GM12873 (cell line): ENCODE results near the gene PRELP.

Source experiments
- TF ChIP-seq, protein P1 (sequence below): IDR thresholded peaks from 2 replicates; pipeline ENCODE4 v1.5.1; 2012; ENCODE audit warnings: low read depth, mild to moderate bottlenecking, moderate library complexity, low read length, control low read depth; ENCODE audit not compliant: insufficient read depth; ENCODE audit errors: missing control alignments

The PRELP gene

DNA sequence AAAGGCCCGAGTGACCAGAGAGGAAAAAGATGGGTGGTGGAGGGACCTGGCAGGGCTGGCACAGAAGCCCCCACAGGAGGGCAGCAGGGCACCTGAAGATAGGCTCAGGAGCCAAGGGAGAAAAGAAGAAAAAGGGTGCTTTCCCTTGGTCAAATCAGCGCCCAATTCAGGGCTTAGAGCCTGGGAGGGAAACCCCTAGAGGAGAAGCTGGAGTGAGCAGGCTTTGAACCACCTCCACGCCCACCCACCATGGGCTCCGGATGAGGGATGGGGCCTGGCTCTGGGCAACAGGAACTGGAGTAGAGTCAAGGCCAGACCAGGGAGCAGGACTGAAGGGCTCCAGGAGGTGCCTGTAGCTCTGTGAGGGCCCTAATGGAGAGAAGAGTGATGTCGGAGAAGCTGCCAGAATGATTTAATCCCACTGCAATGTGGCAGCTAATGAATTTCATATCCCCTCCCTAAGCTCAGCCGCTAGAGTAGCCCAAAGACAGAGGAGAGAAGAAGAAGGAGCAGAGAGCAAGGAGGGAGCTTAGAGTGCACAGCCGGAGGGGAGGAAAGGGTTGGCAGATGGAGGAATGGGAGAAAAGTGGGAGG lies 12.0 kb upstream of the PRELP start:
- TF ChIP-seq, protein P1, sequence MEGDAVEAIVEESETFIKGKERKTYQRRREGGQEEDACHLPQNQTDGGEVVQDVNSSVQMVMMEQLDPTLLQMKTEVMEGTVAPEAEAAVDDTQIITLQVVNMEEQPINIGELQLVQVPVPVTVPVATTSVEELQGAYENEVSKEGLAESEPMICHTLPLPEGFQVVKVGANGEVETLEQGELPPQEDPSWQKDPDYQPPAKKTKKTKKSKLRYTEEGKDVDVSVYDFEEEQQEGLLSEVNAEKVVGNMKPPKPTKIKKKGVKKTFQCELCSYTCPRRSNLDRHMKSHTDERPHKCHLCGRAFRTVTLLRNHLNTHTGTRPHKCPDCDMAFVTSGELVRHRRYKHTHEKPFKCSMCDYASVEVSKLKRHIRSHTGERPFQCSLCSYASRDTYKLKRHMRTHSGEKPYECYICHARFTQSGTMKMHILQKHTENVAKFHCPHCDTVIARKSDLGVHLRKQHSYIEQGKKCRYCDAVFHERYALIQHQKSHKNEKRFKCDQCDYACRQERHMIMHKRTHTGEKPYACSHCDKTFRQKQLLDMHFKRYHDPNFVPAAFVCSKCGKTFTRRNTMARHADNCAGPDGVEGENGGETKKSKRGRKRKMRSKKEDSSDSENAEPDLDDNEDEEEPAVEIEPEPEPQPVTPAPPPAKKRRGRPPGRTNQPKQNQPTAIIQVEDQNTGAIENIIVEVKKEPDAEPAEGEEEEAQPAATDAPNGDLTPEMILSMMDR, result no peak

DNA sequence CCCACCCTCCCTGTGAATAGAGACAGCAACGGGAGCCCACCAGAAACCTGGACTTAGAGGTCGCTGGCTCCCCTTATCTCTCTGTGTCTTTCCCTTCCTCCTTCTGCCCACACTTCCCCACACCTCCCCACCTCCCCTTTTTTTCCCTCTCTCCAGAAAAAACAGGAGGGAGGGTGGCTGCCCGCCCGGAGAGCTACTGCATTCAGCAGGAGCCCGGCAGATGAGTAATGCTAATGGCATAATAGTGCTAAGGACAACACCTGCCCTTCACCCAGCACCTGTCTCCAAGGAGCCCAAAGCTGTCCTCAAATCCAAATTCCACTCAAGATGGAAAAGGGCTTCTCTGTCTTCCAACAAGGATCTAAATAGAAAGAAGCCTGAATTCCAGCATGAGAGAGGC lies 11.4 kb upstream of the PRELP start:
- TF ChIP-seq, protein P1, result no peak

DNA sequence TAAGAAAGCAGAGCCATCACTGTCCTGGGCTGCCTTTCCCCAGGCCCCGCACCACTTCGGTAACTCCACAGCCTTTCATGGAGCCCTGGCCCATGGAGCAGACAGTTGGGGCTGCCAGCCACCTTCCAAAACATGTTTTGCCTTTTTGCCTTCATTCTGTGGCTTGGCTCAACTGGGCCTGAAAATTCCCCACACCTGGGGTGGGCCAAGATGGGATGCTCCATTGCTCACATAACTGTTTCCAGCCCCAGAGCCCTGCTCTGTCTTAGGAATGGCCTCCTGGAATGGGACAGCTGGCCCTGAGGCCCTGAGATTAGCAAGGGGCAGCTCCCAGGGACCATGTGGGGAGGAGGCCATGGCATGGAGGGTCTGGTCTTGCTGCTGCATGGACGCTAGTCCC lies 10.9 kb upstream of the PRELP start:
- TF ChIP-seq, protein P1, result no peak

DNA sequence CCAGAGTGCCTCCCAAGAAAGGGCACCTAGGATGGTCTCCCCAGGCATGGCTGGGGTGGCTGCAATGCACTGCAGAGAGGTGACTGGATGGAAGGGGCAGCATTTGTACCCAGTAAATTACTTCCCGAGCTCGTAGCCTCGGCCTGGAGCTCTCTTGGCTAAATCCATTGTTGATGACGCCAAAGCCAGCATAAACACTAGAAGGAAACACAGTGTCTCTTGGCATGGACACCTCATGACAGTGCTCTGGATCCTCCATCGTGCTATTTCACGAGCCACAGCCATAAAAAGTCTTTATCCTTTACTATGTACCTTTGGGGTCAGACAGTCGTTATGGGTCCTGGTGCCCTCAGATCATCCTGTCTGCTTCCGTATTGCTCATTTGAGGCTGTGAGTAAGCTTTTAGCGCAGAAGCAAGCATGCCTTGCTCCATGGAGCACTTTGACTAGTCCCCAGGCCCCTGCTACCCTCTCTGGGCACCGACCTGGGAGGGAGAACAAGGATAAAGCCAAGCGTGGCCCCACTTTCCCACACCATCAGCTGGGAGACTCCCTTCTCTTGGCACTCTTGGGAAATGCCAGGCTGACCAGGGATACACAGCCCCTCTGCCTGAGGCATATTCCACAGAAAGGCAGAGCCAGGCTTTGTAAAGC lies 10.3 kb upstream of the PRELP start:
- TF ChIP-seq, protein P1, result no peak

DNA sequence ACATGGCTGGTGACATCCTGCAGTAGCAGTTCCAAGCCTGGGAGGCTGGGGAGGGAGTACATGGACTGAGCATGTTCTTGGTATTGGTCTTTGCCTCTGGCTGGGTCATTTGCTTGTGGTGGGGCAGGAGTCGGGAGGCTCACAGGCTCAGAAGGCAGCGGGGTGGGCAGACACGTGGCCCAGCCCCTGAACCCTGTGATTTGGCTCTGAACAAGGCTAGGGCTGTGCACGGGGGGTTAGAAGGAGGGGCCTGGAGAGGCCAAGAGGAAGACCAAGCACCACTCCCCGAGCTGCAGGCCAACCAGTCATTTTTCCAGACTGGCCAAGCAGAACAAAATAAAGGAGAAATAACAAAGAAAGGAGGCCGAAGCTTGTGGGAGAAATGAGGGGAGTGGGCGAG lies 9.7 kb upstream of the PRELP start:
- TF ChIP-seq, protein P1, result no peak

DNA sequence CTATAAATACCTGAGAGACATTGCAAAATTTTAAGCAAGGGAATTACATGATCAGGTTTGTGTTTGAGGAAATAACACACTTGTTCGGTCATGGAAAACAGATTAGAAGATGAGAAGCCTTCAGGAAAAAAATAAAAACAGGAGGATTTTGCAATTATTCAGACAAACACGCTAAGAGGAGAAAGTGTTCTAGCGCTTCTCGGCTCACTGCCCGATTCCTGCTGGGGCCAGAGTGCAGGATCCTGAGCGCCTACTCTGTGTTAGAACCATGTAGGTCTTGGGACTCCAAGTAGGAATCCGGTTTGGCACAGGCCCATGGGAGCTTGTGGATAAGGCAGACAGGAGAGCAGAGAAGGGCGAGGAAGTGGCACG lies 8.1 kb upstream of the PRELP start:
- TF ChIP-seq, protein P1, result no peak

DNA sequence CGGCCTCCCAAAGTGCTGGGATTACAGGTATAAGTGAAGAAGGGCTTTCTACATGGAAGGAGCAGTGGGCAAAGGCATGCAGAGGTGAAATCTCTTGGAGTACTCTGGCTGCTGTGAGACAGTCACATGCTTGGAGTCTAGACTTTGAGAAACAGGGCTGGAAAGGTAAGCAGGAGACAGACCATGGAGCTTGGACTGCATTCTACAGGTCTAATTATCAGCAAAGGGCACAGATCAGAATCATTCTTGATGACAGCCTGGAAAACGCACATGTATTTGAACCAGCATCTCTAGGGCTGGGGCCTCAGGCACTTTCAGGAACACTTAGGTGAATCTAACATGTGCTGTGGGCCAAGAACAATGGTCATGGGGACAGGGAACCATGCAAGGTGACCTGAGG lies 7.3 kb upstream of the PRELP start:
- TF ChIP-seq, protein P1, result no peak

DNA sequence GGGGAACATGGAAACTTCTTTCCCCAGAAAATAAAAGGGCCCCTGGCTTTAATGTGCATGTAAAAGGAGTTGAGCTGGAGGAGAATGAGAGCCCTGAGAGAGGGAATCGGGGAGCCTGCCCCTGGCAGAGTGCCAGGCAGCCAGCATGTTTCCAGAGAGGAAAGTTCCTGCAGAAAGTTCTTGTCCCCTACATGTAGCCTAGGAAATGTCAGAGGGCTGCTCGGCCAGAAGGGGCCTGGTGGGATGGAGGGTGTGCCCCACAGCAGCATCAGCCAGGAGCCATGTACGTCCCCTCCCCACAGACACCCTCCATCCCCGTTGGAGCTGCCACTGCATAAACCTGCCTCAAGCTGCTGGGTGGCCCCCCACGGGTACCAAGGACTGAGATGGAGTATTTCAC lies 5.4 kb upstream of the PRELP start:
- TF ChIP-seq, protein P1, result no peak
